ENCODE data around the gene MEAK7. TPM values are rescaled to one million over a fixed set of nuclear protein-coding genes. Genes with fewer than 3 reads are reported as not detected.

Gene MEAK7
- total and polyA plus RNA-seq, 2 of the 4 experiments (the other 2 are of a cell fraction), result 27.4 to 39.0 TPM

DNA sequence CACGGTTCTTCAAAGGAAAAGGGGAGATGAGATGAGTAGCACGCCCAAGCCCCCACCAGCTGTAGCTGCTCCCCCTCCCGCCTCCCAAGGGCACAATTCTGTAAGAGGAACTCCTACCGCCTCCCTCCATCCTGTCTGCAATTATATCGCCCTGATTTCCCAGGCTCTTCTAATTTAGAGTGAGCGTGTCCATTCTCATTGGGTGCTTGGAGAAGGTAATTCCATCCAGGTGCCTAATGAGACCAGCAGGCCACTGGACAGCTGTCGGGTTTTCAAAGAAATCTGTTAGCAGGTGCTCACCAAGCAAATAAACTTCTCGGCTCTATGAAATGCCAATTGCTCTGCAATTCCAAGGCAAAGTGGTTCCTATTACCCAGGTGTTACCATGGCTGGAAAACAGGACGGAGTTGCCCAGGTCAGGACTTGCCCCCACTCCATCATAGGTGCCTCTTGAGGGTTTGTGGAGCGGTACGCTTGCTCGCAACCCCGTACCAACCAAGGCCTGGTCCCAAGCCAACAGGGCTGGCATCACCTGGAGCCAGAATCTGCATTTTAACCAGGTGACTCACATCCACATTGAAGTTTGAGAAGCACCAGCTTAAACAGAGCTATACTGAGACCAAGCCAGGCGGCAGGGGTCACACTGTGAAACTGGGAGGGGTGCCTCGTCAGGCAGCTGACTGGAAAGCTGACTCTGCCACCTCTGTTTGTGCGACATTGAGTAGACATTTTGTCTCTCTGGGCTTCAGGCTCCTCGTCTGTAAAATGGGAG is 16.5 kb upstream of the MEAK7 start:
- dilution Hi-C loops (cut with HindIII; ENCODE audit: low sequenced_read_pairs, unreplicated experiment), result no loop called here
- TF ChIP-seq RFX5 (IDR thresholded peaks at IDR 0.05; ENCODE audit: low read depth, low read length), result no peak
- no peak for TF ChIP-seq RAD21 (IDR thresholded peaks at IDR 0.05; ENCODE audit: low read length)
- TF ChIP-seq MAFK (IDR thresholded peaks at IDR 0.05; ENCODE audit: low read depth, low read length), result no peak
- TF ChIP-seq CHD1 (IDR thresholded peaks at IDR 0.05; ENCODE audit: low read depth, low read length), result no peak
- TF ChIP-seq FOS (IDR thresholded peaks at IDR 0.05; ENCODE audit: low read depth, low read length), result no peak
- TF ChIP-seq, protein P1, sequence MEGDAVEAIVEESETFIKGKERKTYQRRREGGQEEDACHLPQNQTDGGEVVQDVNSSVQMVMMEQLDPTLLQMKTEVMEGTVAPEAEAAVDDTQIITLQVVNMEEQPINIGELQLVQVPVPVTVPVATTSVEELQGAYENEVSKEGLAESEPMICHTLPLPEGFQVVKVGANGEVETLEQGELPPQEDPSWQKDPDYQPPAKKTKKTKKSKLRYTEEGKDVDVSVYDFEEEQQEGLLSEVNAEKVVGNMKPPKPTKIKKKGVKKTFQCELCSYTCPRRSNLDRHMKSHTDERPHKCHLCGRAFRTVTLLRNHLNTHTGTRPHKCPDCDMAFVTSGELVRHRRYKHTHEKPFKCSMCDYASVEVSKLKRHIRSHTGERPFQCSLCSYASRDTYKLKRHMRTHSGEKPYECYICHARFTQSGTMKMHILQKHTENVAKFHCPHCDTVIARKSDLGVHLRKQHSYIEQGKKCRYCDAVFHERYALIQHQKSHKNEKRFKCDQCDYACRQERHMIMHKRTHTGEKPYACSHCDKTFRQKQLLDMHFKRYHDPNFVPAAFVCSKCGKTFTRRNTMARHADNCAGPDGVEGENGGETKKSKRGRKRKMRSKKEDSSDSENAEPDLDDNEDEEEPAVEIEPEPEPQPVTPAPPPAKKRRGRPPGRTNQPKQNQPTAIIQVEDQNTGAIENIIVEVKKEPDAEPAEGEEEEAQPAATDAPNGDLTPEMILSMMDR (conservative IDR thresholded peaks at IDR 0.05; ENCODE audit: low read depth, low read length), result no peak
- TF ChIP-seq MXI1 (IDR thresholded peaks at IDR 0.05; ENCODE audit: borderline replicate concordance, low read depth, low read length), result no peak
- no peak for TF ChIP-seq POLR2A (IDR thresholded peaks at IDR 0.05; ENCODE audit: low read depth, low read length)
- TF ChIP-seq, protein P2, sequence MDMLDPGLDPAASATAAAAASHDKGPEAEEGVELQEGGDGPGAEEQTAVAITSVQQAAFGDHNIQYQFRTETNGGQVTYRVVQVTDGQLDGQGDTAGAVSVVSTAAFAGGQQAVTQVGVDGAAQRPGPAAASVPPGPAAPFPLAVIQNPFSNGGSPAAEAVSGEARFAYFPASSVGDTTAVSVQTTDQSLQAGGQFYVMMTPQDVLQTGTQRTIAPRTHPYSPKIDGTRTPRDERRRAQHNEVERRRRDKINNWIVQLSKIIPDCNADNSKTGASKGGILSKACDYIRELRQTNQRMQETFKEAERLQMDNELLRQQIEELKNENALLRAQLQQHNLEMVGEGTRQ (IDR thresholded peaks at IDR 0.05; ENCODE audit: low read depth, low read length), result no peak
- no peak for TF ChIP-seq NFE2L2 (IDR thresholded peaks at IDR 0.05; ENCODE audit: low read depth, low read length)
- no peak for TF ChIP-seq CEBPB (IDR thresholded peaks at IDR 0.05; ENCODE audit: low read depth, low read length)
- TF ChIP-seq MAZ (IDR thresholded peaks at IDR 0.05; ENCODE audit: borderline replicate concordance, low read depth, low read length), result no peak
- no peak for TF ChIP-seq BHLHE40 (IDR thresholded peaks at IDR 0.05; ENCODE audit: low read depth, low read length)
- no peak for TF ChIP-seq RCOR1 (IDR thresholded peaks at IDR 0.05; ENCODE audit: insufficient replicate concordance, low read length)

More for the DNA sequence above, 16.5 kb upstream of the MEAK7 start:
- H2AK9ac ChIP-seq (replicated peaks; ENCODE audit: low read depth, low read length, poor library complexity), result no peak overlapping the region
- 0 out of 2 replicates have a peak, but pooled peaks cover 2% of the 10 kb centered on the region for H3K9me3 ChIP-seq (ENCODE audit: control insufficient read depth, insufficient read depth, low read length)
- peak overlapping the region; percentile 41; the same call in 1 of the 2 replicates for H2AK5ac ChIP-seq (ENCODE audit: low read depth, low read length)
- H4K20me1 ChIP-seq (ENCODE audit: insufficient read depth, low read length), result no peaks in the 10 kb centered on the region
- H3K4me1 ChIP-seq (ENCODE audit: control insufficient read depth, insufficient read depth, low read length), result peaks cover 2% of the 10 kb centered on the region
- BruUV-seq (replicated peaks), result no TSS peak
- H3K23ac ChIP-seq (ENCODE audit: low read depth, low read length), result no peak overlapping the region
- 0 out of 3 replicates have a peak overlapping the region, but pooled peaks have one; percentile 3 for H2BK15ac ChIP-seq (ENCODE audit: low read depth, low read length)
- peaks cover 5% of the 10 kb centered on the region; the same call in 1 of the 2 replicates for H3K9me1 ChIP-seq (ENCODE audit: insufficient read depth, low read length)
- no peak overlapping the region for H2AFZ ChIP-seq (replicated peaks; ENCODE audit: low read length, poor library complexity)
- 84% methylated on average over 5 of the region's 17 CpGs; no CpG with 5 or more reads in 1 of the 2 experiments for WGBS, 2 experiments (ENCODE audit: extremely low coverage in 2 of 2, insufficient read length in 1 of 2)
- no peak overlapping the region; the same call in 1 of the 2 replicates for H4K91ac ChIP-seq (ENCODE audit: insufficient read depth, low read depth, low read length)
- no peak overlapping the region for H3K56ac ChIP-seq (ENCODE audit: extremely low read depth, insufficient read depth, low read length)
- no peak overlapping the region for H4K5ac ChIP-seq (ENCODE audit: low read depth, low read length)
- H3K9ac ChIP-seq (ENCODE audit: low read depth, low read length), result no peak overlapping the region
- no peaks in the 10 kb centered on the region for H3K36me3 ChIP-seq (ENCODE audit: control insufficient read depth, insufficient read depth, low read length)
- DNase-seq (no peak), ATAC-seq (ENCODE audit: low read depth) (no peak)
- CTCF ChIA-PET, result interaction anchor here (0.5 to 0.6 kb wide), 3 partner anchors 66 to 386 kb away, joined by 3 to 4 read pairs (median 3); no protein-coding TSS in a partner anchor
- intact Hi-C loops (cut with micrococcal nuclease), result no loop called here
- peak overlapping the region; percentile 19; the same call in 1 of the 2 replicates for H2BK120ac ChIP-seq (ENCODE audit: low read depth, low read length)
- POLR2A ChIA-PET (ENCODE audit: unreplicated experiment), result no interaction called here
- no peak overlapping the region for H2BK5ac ChIP-seq (ENCODE audit: low read depth, low read length, poor library complexity, severe bottlenecking)
- H2BK20ac ChIP-seq (ENCODE audit: low read depth, low read length), result no peak overlapping the region
- H4K8ac ChIP-seq (ENCODE audit: low read depth in 2 of 2, low read length in 2 of 2), result no peak overlapping the region; a peak in 1 of 4 replicates
- no peak overlapping the region for H3K14ac ChIP-seq (replicated peaks; ENCODE audit: low read depth, low read length)
- H3K4me2 ChIP-seq (ENCODE audit: low read depth, low read length), result no peak overlapping the region
- in situ Hi-C loops (cut with MboI; ENCODE audit: low sequenced_read_pairs), result no loop called here
- H3K18ac ChIP-seq (ENCODE audit: low read depth, low read length), result no peak overlapping the region
- no peak overlapping the region for H3K27ac ChIP-seq (ENCODE audit: insufficient read depth, low read length)
- H3K27me3 ChIP-seq (ENCODE audit: control insufficient read depth, insufficient read depth, low read length), result no peaks in the 10 kb centered on the region
- peak overlapping the region; percentile 29; the same call in 1 of the 2 replicates for H3K4ac ChIP-seq (ENCODE audit: low read depth, low read length)
- H3K4me3 ChIP-seq (ENCODE audit: insufficient read depth, low read depth, low read length), result no peak overlapping the region
- peaks cover 0 to 4% of the 10 kb centered on the region in 2 experiments; a peak in 1 of 4 replicates for H3K79me1 ChIP-seq (ENCODE audit: low read depth in 1 of 2, low read length in 2 of 2)
